ENCODE results near the gene MIDN.

The MIDN gene

GRCh38 chr19:1233115-1233667 lies 15.2 kb upstream of the MIDN start:
- DNase-seq = no peak

- no peak for DNase-seq
Measured at GRCh38 chr19:1234051-1234954, 14.1 kb upstream of the MIDN start.

DNA sequence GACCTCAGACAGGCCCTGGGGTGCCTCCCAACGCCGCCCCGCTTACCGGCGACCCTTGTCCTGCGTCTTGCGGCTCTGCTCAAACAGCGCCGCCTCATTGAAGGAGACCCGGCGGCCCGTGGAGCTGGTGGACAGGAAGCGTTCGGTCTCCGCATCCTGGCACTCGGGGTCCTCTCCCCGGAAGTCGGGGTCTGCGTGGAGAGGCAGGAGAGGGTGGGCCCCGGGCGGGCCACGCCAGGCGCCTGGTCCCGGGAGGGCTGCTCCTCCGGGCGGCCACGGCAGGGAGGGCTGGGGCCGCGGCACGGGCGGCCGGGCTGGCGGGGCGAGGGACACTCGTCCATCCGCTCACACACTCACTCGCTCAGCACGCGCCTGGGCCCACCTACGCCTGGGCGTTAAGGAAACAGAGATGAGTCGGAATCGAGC lies 13.4 kb upstream of the MIDN start:
- DNase-seq = no peak

DNA sequence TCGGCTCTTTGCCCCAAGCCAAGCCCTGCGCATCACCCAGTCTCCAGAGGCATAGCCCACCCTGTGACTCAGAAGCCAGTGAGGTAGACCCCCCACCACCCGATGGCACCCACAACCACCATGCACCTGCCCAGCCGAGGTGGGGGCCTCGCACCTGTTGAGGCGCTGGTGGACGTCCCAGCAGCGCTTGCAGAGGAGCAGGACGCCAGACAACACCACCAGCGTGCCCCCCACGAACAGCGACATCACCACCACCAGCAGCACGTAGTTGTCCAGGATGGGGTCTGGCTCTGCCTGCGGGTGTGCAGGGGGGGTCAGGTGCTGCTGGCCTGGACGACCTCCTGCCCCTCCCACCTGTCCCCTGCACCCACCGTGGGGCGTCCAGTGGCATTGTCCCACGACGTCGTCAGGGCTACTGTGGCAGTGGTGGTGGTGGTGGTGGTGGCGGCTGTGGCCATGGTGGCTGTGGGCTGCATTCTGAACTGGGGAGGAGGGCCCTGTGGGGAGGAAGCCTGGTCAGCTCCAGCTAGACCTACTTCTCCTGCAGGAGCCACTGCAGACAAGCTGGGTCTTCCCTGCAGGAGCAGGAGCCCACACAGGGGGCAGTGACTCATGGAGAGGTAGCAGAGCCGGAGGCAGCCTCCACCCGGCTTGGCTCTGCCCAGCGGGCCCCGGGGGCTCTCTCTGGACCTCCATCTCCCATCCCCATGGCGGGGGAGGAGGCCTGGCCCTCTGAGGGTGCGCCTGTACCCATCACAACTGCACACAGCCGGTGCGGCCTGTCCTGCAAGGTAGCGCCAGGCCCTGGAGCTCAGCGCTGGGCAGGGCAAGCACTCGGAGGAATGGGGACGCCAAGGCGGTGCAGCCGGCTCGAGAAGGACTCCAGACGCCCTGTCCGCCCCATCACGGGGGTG lies 12.5 kb upstream of the MIDN start:
- DNase-seq = no peak

DNA sequence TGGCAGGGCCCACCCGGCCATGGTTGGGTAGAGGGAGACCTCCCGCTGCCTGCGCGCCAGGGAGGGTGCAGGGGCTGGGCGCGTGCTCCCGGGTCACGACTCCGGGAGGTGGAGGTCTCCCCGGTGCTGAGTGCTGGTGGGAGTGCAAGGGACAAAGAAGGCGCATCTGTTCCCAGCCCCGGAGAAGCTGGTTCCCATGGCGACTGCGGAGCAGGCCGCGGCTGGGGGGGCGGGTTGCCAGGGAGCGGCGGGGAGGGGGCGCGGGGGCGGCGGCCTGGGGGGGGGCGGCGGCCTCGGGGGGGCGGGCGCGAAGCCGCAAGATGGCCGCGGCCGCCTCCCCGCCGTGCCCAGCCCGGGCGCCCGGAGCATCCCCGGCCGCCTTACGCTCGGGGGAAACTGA lies 11.8 kb upstream of the MIDN start:
- no peak for DNase-seq

- DNase-seq = no peak
Measured at GRCh38 chr19:1237027-1237659, 11.2 kb upstream of the MIDN start.

DNA sequence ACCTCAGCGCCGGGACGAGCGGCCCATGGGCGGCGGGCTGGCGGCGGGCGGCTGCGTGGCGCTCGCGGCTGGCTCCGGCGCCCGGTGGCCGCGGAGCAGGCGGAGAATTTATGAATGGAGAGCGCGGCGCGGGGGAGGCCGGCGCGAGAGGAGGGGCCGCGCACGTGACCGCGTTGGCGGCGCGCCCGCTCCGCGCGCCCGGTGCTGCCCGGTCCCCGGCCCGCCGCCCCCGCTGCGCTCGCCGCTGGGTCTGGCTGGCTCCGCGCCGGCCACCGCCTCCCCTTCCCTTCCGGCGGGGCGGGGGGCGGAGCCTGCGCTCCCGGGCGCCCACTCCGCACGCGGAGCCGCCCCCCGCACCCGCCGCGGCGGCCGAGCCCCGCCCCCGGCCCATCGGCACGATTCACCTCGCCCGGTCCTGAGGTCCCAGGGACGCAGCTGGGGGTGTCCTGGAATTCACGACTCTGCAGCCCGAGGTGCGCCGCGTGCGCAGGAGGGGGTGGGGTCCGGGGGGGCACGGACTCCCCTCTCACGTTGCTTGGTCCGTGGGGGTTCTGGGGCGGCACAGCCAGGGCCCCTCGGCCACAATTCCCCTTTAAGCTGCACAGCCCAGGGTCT lies 10.5 kb upstream of the MIDN start, which contains the start of gene CBARP:
CBARP (minus strand) TSS at position 252 of the 615 bp plus-strand sequence. CDS start 1,905 bp downstream, outside the sequence.
- peak in 1 of 2 donors; percentile 29 for DNase-seq

DNA sequence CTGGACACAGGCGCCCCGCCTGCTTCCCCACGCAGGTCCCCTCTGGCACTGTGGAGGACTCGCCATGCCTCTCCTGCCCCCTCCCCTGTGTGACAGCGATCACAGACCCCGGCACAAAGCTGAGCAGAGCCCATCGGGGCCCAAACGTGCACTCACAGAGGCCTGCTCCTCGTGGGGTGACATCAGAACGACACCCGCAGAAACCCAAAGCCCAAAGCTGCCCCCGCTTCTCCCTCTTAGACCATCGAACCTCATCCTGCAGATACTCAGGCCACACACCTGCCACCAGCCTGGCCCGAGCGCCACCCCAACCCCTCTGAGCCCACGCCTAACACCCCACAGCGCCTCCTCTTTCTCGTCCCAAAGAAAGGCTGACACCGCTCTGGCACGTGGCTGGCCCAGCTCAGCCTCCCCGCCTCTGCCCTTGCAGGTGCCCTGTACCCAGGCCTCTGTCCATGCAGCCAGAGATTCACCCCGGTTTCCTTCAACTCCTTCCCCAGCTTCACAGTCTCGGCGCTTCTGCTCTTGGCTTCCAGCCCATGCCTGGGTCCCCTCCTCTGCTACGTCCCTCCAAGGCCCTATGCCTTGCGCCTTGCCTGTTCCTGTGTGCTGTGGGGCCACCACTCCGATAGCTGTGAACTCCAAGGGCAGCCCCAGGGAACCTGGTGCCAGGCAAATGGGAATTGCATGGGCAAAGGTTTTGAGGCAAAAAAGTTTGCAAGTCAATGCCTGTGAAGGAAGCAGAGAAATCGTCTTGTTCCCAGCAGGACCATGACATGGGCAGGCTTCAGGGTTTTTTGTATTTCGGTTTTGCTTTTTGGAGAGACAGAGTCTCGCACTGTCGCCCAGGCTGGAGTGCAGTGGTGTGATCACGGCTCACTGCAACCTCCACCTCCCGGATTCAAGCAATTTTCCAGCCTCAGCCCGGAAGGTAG lies 9.7 kb upstream of the MIDN start:
- DNase-seq = no peak

DNA sequence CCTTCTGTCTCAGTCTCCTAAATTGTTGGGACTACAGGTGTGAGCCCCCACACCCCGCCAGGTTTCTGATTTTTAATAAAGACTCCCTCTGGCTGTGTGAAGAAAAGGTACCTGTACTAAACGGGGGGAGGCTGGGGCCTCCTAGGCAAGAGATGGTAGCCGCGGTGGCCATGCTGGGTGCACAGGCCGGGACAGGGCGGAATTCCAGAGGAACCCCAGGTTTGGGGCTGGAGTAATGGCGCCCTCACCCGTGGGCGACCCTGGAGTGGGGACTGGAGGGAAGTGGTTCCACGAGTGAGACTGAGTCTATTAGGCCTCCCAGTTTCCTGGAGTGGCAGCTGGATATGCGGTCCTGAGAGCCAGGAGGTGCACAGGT lies 9.0 kb upstream of the MIDN start:
- no peak for DNase-seq

DNA sequence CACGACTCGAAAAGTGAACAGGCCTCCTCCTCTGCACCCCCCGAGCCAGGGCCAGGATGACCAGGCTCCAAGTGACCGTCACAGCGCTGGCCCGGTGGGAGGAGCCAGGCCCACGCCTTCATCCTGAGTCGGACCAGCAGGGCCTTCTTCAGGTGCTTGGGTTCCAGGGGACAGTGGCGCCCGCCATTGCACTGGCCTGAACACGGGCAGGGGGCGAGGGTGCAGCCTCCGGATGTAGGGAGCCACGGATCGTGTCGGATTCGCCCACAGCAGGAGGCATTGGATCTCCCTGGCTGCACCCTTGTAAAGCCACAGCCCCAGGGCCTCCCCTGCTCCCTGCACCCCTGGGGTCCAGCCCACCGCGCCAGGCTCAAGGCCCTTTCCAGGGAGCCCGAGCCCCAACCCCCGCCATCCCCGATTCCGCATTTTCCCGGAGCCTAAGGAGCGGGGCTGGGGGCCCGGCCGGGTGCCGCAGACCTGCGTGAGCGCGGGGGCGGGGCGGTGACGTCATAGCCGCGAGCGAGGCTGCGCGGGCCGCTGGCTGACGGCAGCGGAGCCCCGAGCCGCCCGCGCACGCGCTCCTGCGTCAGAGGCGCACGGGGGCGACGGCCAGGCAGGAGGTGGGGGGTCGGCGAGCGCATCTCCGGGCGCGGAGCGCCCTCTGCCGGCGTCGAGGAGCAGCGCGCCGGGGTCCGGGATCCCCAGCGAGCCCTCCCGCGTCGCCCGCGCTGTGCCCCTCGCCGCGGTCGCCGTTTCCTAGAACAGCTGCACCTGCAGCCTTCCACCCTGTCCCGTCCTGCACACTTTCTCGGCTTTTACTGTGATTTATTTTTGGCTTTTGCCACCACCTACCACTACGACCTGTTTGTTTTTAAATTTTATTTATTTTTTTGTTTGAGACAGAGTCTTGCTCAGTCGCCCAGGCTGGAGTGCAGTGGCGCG lies 8.3 kb upstream of the MIDN start:
- peak; percentile 90 to 92 for DNase-seq

DNA sequence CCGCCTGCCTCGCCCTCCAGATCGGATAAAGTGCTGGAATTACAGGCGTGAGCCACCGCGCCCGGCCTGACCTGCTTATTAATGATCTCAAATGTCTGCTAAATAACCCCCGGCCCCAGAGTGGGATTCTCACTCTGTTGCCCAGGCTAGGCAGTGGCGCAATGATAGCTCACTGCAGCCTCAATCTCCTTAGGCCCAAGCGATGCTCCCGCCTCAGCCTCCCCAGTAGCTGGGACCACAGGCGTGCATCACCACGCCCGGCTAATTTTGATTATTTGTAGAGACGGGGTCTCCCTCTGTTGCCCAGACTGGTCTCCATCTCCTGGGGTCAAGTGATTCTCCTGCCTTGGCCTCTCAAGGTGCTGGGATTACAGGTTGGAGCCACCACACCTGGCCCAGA lies 7.5 kb upstream of the MIDN start:
- no peak for DNase-seq

- peak; percentile 92 to 93 for DNase-seq
Measured at GRCh38 chr19:1241417-1242095, 6.8 kb upstream of the MIDN start, which contains the start of gene ATP5F1D. ATP5F1D (plus strand) TSS chr19:1241751; CDS start chr19:1241851, 100 bp downstream.

GRCh38 chr19:1243768-1244692 lies 4.4 kb upstream of the MIDN start:
- DNase-seq = peak; percentile 88 to 89

- no peak for DNase-seq
Measured at GRCh38 chr19:1244693-1245451, 3.5 kb upstream of the MIDN start.

DNA sequence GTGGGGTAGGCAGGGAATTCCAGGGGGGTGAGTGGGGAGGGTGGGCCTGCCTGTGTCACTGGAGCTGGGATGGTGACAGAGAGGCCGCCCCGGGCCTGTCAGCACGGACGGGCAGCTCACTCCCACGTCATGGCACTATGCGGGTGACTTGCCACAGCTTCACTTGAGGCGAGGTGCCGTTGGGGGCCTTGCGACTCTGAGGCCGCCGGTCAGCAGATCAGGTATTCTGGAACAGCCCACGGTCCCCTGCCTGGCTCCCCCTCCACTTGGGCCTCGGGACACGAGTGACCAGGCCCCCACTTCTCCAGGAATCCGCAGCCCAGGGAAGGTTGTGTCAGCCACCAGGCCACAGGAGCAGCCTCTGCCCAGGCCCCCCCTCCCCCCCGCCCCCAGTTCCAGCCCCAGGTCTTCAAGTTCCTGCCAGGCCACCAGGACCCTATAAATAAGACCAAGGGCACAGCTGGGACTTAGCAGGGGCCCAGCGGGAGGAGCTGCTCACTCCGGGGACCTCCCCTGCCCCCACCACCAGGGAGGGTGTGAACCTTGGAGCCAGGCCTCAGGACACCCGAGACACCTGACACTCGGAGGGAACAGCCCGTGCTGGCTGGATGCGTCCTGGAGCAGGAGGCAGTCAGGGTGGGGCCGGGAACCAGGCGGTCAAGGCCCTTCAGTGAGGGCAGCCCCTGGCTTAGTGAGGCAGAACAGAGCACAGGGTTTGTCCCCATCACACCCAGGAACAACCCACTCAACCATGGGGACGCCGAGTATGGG lies 2.7 kb upstream of the MIDN start:
- no peak for DNase-seq
